Naive B cell (primary cell): Measurements from ENCODE around the gene CEP112. TPM values are rescaled to one million over a fixed set of nuclear protein-coding genes. Genes with fewer than 3 reads are reported as not detected.

Experiments used
- ATAC-seq, 2 donors: fragments of 150-1000 bp; cut with Tn5 transposase; 2 replicates each; pipeline ENCODE4 v1.10.0; 2021; ENCODE audit warnings: low read depth in 2 of 2, mild to moderate bottlenecking in 2 of 2, moderate library complexity in 2 of 2
- DNase-seq: peaks from one replicate; pipeline ENCODE4 v3.0.0; 2022
- H3K27ac Mint-ChIP-seq, 6 donors: one replicate each; pipeline ENCODE4 v1.8.0; 2020 to 2022; ENCODE audit warnings: mild to moderate bottlenecking in 6 of 6, mixed read lengths in 6 of 6, moderate library complexity in 5 of 6, inconsistent platforms in 2 of 6
- H3K27me3 Mint-ChIP-seq, 3 donors: one replicate each; pipeline ENCODE4 v1.8.0; 2021 to 2022; ENCODE audit warnings: mixed read lengths in 3 of 3, mild to moderate bottlenecking in 1 of 3
- H3K36me3 Mint-ChIP-seq, 2 donors: one replicate each; pipeline ENCODE4 v1.8.0; 2020 to 2022; ENCODE audit warnings: mixed read lengths in 2 of 2, inconsistent platforms in 1 of 2, mild to moderate bottlenecking in 1 of 2
- H3K4me1 Mint-ChIP-seq, 3 donors: one replicate each; pipeline ENCODE4 v1.8.0; 2020 to 2022; ENCODE audit warnings: mixed read lengths in 3 of 3, inconsistent platforms in 1 of 3, mild to moderate bottlenecking in 1 of 3, moderate library complexity in 1 of 3
- H3K4me3 Mint-ChIP-seq, 8 donors: one replicate each; pipeline ENCODE4 v1.8.0; 2020 to 2022; ENCODE audit warnings: mild to moderate bottlenecking in 8 of 8, mixed read lengths in 8 of 8, moderate library complexity in 8 of 8, inconsistent platforms in 2 of 8
- H3K9me3 Mint-ChIP-seq, 7 donors: one replicate each; pipeline ENCODE4 v1.8.0; 2020 to 2022; ENCODE audit warnings: mixed read lengths in 7 of 7, mild to moderate bottlenecking in 5 of 7, inconsistent platforms in 2 of 7, moderate library complexity in 1 of 7
- polyA plus RNA-seq, 6 donors: library from polyadenylated mRNA; unstranded; fragments of 300-500 nt; fragmentation: Illumina TruSeq; gene quantifications; one replicate each; pipeline ENCODE4 v1.2.3, GENCODE V29; 2021; ENCODE audit warnings: low read depth in 6 of 6

CEP112 gene
- polyA plus RNA-seq, 6 donors from 2014 or later: 1.1 to 2.5 (median 1.6) TPM

- DNase-seq (no peak), ATAC-seq (no peak)
- Mint-ChIP-seq H3K27me3 (peaks cover 26 to 54% (median 31%) of the 10 kb centered on the region in 3 donors), H3K36me3 (no peaks in the 10 kb centered on the region), H3K27ac (no peak overlapping the region), H3K4me3 (no peak overlapping the region), H3K4me1 (no peaks in the 10 kb centered on the region), H3K9me3 (peaks cover 0 to 2% (median 0%) of the 10 kb centered on the region in 7 donors)
Measured at GRCh38 chr17:66221755-66222530, 30.0 kb upstream of the CEP112 start.

DNA sequence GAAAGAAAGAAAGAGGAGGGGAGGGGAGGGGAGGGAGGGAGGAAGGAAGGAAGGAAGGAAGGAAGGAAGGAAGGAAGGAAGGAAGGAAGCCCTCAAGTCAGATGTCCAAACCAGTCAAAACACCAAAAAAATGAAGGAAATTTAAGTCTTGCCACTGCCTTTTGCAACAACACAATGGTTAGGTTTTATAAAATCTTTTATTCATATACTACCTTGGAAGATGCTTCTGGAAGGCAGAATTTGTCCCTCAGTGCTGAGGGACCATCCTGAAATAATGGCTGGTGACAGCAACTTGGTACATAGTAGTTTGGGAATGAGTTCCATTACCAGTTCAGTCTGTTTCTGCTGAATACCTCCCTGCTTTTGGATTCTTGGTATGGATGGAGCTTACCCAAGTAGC, 29.4 kb upstream of the CEP112 start:
- no peak for DNase-seq
- Mint-ChIP-seq H3K4me1 (no peaks in the 10 kb centered on the region), H3K36me3 (no peaks in the 10 kb centered on the region), H3K9me3 (peaks cover 0 to 2% (median 0%) of the 10 kb centered on the region in 7 donors), H3K4me3 (no peak overlapping the region), H3K27me3 (peaks cover 30 to 58% (median 34%) of the 10 kb centered on the region in 3 donors), H3K27ac (no peak overlapping the region)
- no peak for ATAC-seq

DNA sequence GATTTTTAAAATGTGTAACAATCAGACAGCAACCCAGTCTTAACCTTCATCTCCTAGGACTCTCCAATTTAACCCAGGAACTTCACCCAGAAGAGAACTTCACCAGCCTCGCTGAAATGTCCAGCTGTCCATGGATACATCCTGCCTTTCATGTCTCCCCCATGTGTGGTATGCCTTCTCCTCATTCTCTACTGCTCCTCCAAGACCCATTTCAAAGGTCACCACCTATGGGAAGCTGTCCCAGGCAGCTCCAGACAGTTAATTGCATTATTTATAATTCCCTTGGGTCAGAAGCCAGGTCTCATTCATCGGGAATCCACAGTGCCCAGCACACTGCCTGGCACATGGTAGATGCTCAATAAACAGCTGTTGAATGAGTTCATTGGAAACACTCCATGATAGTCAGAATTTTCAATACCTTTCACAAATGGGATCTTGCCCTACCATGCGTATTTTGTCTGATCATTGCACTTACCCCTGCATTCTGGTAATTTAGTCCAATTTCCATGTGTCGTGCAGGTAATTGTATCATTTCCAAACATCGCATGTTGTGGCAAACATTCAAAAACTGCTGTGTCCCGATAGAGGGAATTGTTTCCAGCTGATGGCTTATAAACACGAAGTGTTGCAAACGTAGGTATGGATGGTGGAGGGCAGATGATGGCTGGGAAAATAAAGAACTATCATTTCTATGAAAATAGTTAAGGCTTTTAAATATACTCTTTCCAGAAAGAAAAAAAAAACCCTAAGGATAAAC, 28.3 kb upstream of the CEP112 start:
- Mint-ChIP-seq H3K4me1 (no peaks in the 10 kb centered on the region), H3K4me3 (no peak overlapping the region), H3K27me3 (peaks cover 38 to 64% (median 38%) of the 10 kb centered on the region in 3 donors), H3K9me3 (peaks cover 0 to 2% (median 0%) of the 10 kb centered on the region in 7 donors), H3K36me3 (no peaks in the 10 kb centered on the region), H3K27ac (no peak overlapping the region)
- ATAC-seq (no peak), DNase-seq (no peak)

DNA sequence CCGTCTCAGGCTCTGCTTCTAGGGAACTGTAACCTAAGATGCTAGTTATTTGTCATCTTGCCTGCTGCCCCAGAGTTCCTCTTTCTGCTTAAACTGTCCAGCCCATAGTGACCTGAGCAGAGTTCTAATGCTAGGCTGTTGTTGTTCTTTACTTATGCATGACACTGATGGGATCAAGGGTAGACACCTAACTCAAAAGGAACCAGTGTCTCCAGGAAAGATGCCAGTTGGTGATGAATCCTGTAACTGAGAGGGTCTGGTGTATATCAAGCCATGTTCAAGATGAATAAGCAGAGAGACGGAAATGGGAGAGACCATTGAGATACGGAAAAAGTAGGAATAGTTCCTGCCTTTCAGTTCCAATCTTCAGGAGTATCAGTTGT, 23.6 kb upstream of the CEP112 start:
- Mint-ChIP-seq H3K4me3 (no peak overlapping the region), H3K9me3 (peaks cover 0 to 2% (median 0%) of the 10 kb centered on the region in 7 donors), H3K27ac (no peak overlapping the region), H3K27me3 (peaks cover 25 to 66% (median 41%) of the 10 kb centered on the region in 3 donors), H3K36me3 (no peaks in the 10 kb centered on the region), H3K4me1 (no peaks in the 10 kb centered on the region)
- no peak for ATAC-seq
- no peak for DNase-seq

GRCh38 chr17:66214884-66215528, 23.1 kb upstream of the CEP112 start:
- Mint-ChIP-seq H3K36me3 (no peaks in the 10 kb centered on the region), H3K4me1 (no peaks in the 10 kb centered on the region), H3K27me3 (peaks cover 20 to 67% (median 46%) of the 10 kb centered on the region in 3 donors), H3K4me3 (no peak overlapping the region), H3K9me3 (peaks cover 0 to 2% (median 0%) of the 10 kb centered on the region in 7 donors), H3K27ac (no peak overlapping the region)
- no peak for DNase-seq
- no peak for ATAC-seq

GRCh38 chr17:66211047-66211810, 19.3 kb upstream of the CEP112 start:
- peaks cover 10 to 42% (median 41%) of the 10 kb centered on the region in 3 donors for H3K27me3 Mint-ChIP-seq
- H3K36me3 Mint-ChIP-seq: peaks cover 0 to 8% of the 10 kb centered on the region in 2 donors
- no peak for DNase-seq
- no peak for ATAC-seq
- H3K4me3 Mint-ChIP-seq: no peak overlapping the region
- H3K27ac Mint-ChIP-seq: no peak overlapping the region
- peaks cover 0 to 7% (median 3%) of the 10 kb centered on the region in 7 donors for H3K9me3 Mint-ChIP-seq
- no peaks in the 10 kb centered on the region for H3K4me1 Mint-ChIP-seq

- H3K9me3 Mint-ChIP-seq: peaks cover 0 to 7% (median 3%) of the 10 kb centered on the region in 7 donors
- ATAC-seq (no peak), DNase-seq (no peak)
- no peak overlapping the region for H3K27ac Mint-ChIP-seq
- H3K36me3 Mint-ChIP-seq: peaks cover 0 to 8% of the 10 kb centered on the region in 2 donors
- H3K4me3 Mint-ChIP-seq: no peak overlapping the region
- peaks cover 4 to 32% (median 30%) of the 10 kb centered on the region in 3 donors for H3K27me3 Mint-ChIP-seq
- H3K4me1 Mint-ChIP-seq: no peaks in the 10 kb centered on the region
Measured at GRCh38 chr17:66210208-66210574, 18.3 kb upstream of the CEP112 start.

DNA sequence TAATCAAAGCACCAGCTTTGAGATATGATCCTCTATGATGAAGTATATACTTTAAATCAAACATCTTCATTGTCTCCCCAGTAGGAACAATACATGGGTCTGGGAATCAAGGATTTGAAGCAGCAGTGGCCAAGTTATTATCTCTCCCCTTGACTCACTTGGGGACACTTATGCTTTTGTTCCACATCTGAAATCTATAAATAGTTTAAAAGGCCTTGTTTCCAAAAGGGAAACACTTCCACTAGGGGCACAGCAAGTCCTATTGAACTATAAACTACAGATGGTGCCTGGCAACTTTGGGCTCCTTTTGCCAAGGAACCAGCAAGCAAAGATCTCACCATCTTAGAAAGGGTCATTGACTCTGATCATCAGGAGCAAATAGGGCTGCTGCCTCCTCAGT, 16.0 kb upstream of the CEP112 start:
- DNase-seq: no peak
- Mint-ChIP-seq H3K4me1 (no peaks in the 10 kb centered on the region), H3K9me3 (peaks cover 0 to 7% (median 3%) of the 10 kb centered on the region in 7 donors), H3K27ac (peak overlapping the region in 1 of 6 donors; percentile 27), H3K4me3 (no peak overlapping the region), H3K36me3 (peaks cover 0 to 8% of the 10 kb centered on the region in 2 donors), H3K27me3 (peaks cover 0 to 22% (median 14%) of the 10 kb centered on the region in 3 donors)
- ATAC-seq: no peak

DNA sequence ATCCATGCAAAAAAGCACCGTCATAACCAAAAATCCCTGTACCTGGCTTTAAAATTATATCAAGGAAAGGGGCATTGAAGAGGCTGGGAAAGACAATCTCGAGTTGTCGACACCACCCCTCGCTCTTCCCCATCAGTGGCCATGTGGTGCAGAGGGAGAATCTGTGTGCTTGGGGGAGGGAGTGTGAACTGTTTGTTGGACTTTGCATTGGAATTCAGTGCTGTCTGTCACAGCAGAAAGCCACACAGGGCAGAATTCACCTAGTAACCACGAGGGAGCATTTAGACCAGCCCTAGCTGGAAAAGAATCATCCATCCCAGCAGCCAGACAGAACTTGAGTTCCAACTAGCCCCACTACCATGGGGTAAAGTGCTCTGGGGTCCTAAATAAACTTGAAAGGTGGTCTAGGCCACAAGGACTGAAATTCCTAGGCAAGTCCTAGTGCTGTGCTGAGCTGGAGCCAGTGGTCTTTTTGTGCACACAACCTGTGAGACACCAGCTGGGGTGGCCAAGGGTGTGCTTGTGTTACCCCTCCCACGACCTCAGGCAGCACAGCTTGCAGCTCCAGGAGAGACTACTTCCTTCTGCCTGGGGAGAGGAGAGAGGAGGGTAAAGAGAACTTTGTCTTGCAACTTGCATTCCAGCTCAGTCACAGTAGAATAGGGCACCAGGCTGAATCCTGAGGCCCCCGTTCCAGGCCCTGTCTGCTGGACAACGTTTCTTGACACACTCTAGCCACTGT, 11.5 kb upstream of the CEP112 start:
- H3K4me3 Mint-ChIP-seq: no peak overlapping the region
- H3K27ac Mint-ChIP-seq: peak overlapping the region in 1 of 6 donors; percentile 23
- peaks cover 0 to 6% (median 3%) of the 10 kb centered on the region in 7 donors for H3K9me3 Mint-ChIP-seq
- H3K4me1 Mint-ChIP-seq: peaks cover 0 to 4% (median 0%) of the 10 kb centered on the region in 3 donors
- ATAC-seq (no peak), DNase-seq (no peak)
- H3K27me3 Mint-ChIP-seq: peaks cover 0 to under 1% (median 0%) of the 10 kb centered on the region in 3 donors
- H3K36me3 Mint-ChIP-seq: peaks cover 0 to 6% of the 10 kb centered on the region in 2 donors

DNA sequence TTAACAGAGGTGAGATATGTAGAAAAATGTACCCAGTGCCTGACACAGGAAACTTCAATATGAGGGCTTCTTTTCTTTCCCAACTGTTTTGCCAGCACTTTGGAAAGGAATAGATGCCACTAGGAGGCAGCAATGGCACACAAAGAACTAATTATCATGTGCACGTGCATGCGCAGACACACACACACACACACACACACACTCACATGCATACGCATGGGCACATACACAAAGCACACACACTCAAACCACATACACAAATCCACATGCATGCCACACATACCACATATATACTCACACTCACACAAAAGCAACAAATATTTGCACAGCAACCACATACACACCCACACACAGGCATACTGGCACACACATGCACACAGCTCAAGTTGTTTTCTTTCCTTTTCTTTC, 8.8 kb upstream of the CEP112 start:
- H3K4me3 Mint-ChIP-seq: no peak overlapping the region
- H3K27ac Mint-ChIP-seq: peak overlapping the region in 1 of 6 donors; percentile 3
- H3K4me1 Mint-ChIP-seq: peaks cover 0 to 4% (median 0%) of the 10 kb centered on the region in 3 donors
- peaks cover 0 to 3% (median 0%) of the 10 kb centered on the region in 7 donors for H3K9me3 Mint-ChIP-seq
- DNase-seq (no peak), ATAC-seq (peak in 1 of 2 donors; percentile 23)
- H3K36me3 Mint-ChIP-seq: no peaks in the 10 kb centered on the region
- peaks cover 0 to 4% (median 0%) of the 10 kb centered on the region in 3 donors for H3K27me3 Mint-ChIP-seq

GRCh38 chr17:66198242-66198641, 6.3 kb upstream of the CEP112 start:
- Mint-ChIP-seq H3K9me3 (peaks cover 0 to 1% (median 0%) of the 10 kb centered on the region in 7 donors), H3K4me3 (no peak overlapping the region), H3K27ac (peak overlapping the region in 1 of 6 donors; percentile 77), H3K4me1 (peaks cover 11 to 13% (median 12%) of the 10 kb centered on the region in 3 donors), H3K36me3 (no peaks in the 10 kb centered on the region), H3K27me3 (peaks cover 0 to 4% (median 0%) of the 10 kb centered on the region in 3 donors)
- ATAC-seq (no peak), DNase-seq (no peak)

DNA sequence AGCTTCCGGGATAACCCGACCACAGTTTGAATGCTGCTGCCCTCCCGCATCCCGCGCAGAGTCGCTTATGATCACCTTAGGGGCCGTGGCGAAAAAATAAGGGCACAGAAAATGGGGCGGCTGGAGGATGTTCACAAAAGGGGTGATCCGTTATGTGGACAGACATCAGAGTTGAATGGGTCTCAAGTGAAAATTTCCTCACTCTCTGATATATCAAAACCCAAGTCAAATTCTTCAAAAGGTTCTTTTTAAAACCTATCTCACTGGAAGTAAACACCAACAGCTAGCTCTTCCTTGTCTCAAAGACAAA, 400 bp upstream of the CEP112 start:
- H3K27ac Mint-ChIP-seq: peak overlapping the region; percentile 82 to 99 (median 94)
- H3K27me3 Mint-ChIP-seq: no peaks in the 10 kb centered on the region
- H3K4me3 Mint-ChIP-seq: peak overlapping the region; percentile 74 to 93 (median 89)
- peaks cover 16 to 34% (median 33%) of the 10 kb centered on the region in 3 donors for H3K4me1 Mint-ChIP-seq
- DNase-seq: no peak
- no peak for ATAC-seq
- no peaks in the 10 kb centered on the region for H3K9me3 Mint-ChIP-seq
- H3K36me3 Mint-ChIP-seq: no peaks in the 10 kb centered on the region
